ENCODE data around the gene BRD7.

- TF ChIP-seq CTCF (IDR thresholded peaks at IDR 0.05) = no peak
- TF ChIP-seq POLR2A (IDR thresholded peaks at IDR 0.05) = no peak
These were observed 71.3 kb downstream of the BRD7 start for GRCh38 chr16:50297301-50298074.
